GM19328 (cell line): ENCODE results near the gene ENC1.

Experiments
- ATAC-seq: cut with Tn5 transposase; IDR thresholded peaks from one replicate; pipeline ENCODE4 v1.9.1; 2021; ENCODE audit warnings: mild to moderate bottlenecking, moderate library complexity; ENCODE audit not compliant: unreplicated experiment

The ENC1 gene

GRCh38 chr5:74633695-74634094 lies 6.8 kb downstream of the ENC1 start:
- no peak for ATAC-seq

GRCh38 chr5:74632947-74633356 lies 7.6 kb downstream of the ENC1 start:
- ATAC-seq: no peak

GRCh38 chr5:74631081-74631953 lies 9.2 kb downstream of the ENC1 start:
- ATAC-seq: peak; percentile 91

GRCh38 chr5:74630453-74631066 lies 10.0 kb downstream of the ENC1 start:
- ATAC-seq: no peak

GRCh38 chr5:74629326-74629725 lies 11.2 kb downstream of the ENC1 start:
- ATAC-seq: no peak

GRCh38 chr5:74628359-74628758 lies 12.2 kb downstream of the ENC1 start:
- no peak for ATAC-seq

GRCh38 chr5:74627646-74628279 lies 12.8 kb downstream of the ENC1 start:
- no peak for ATAC-seq

GRCh38 chr5:74626386-74627222 lies 13.9 kb downstream of the ENC1 start:
- no peak for ATAC-seq

GRCh38 chr5:74625742-74626241 lies 14.7 kb downstream of the ENC1 start:
- no peak for ATAC-seq

GRCh38 chr5:74624931-74625505 lies 15.5 kb downstream of the ENC1 start:
- no peak for ATAC-seq

- no peak for ATAC-seq
Measured at GRCh38 chr5:74624501-74624900, 16.0 kb downstream of the ENC1 start.

- no peak for ATAC-seq
Measured at GRCh38 chr5:74623748-74624408, 16.6 kb downstream of the ENC1 start.

- ATAC-seq: no peak
Measured at GRCh38 chr5:74623006-74623611, 17.4 kb downstream of the ENC1 start.

GRCh38 chr5:74622122-74622521 lies 18.4 kb downstream of the ENC1 start:
- ATAC-seq: no peak

GRCh38 chr5:74621492-74621891 lies 19.0 kb downstream of the ENC1 start:
- ATAC-seq: no peak

GRCh38 chr5:74619308-74619707 lies 21.2 kb downstream of the ENC1 start:
- no peak for ATAC-seq

- no peak for ATAC-seq
Measured at GRCh38 chr5:74618106-74618505, 22.4 kb downstream of the ENC1 start.

GRCh38 chr5:74617202-74617601 lies 23.3 kb downstream of the ENC1 start:
- ATAC-seq: no peak
